Coronary artery (tissue), 2 donors: Measurements from ENCODE around the gene HNRNPH1.
A peak's percentile ranks its signal among the peaks of the same experiment; 100 is the strongest.

Source experiments
- DNase-seq: peaks from one replicate; pipeline ENCODE4 v3.0.0-alpha.2; 2017; ENCODE audit warnings: low spot score
- H3K27ac ChIP-seq, 2 donors: fragments of 200-600 bp; sonication (generic); one replicate each; pipeline ENCODE4 v1.5.1; 2016 to 2019
- H3K4me3 ChIP-seq: fragments of 200-600 bp; sonication (generic); 2 replicates; pipeline ENCODE4 v1.5.1; 2016; ENCODE audit warnings: mild to moderate bottlenecking, moderate library complexity
- TF ChIP-seq, protein P1 (sequence below): fragments of 200-600 bp; sonication (generic); IDR thresholded peaks from one replicate; pipeline ENCODE4 v1.5.1; 2019; ENCODE audit warnings: antibody characterized with exemption

The HNRNPH1 gene

DNA sequence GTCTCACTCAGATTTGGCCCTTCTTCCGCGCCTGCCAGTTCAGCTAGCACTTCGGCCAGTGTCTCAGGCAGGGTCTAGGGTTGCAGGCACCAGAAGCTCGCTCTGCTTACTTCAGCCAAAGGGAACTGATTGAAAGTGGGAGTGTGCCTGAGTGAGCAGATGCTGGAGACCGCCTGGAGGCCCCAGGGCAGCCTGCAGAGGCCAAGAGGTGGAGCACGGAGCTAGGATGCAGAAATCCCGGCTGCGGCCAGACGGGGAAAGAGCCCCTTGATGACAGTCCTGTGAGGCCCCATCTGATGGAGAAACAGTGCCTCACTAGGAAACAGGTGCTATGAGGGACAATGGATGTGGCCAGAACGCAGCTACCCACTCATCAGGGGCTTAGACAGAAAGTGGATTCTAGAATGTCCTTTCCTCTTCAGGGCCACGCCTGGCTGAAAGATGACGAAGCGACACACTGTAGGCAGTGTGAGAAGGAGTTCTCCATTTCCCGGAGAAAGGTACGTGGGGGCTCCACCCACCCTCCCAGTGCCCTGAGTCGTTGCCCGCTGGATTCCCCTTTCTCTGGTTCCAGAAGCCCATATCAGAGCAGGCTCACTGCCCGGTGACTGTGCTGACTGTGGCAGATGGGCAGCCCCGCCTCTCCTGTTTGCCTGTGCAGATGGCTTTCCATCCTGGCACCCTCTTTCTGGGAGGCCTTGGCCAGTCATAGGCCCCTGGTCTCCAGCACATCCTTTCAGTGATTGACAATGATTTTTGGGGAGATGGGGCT lies 16.1 kb downstream of the HNRNPH1 start:
- Histone ChIP-seq H3K27ac (peak overlapping the region in 1 of 2 donors; percentile 44), H3K4me3 (no peak overlapping the region)
- no peak for DNase-seq
- TF ChIP-seq, protein P1, sequence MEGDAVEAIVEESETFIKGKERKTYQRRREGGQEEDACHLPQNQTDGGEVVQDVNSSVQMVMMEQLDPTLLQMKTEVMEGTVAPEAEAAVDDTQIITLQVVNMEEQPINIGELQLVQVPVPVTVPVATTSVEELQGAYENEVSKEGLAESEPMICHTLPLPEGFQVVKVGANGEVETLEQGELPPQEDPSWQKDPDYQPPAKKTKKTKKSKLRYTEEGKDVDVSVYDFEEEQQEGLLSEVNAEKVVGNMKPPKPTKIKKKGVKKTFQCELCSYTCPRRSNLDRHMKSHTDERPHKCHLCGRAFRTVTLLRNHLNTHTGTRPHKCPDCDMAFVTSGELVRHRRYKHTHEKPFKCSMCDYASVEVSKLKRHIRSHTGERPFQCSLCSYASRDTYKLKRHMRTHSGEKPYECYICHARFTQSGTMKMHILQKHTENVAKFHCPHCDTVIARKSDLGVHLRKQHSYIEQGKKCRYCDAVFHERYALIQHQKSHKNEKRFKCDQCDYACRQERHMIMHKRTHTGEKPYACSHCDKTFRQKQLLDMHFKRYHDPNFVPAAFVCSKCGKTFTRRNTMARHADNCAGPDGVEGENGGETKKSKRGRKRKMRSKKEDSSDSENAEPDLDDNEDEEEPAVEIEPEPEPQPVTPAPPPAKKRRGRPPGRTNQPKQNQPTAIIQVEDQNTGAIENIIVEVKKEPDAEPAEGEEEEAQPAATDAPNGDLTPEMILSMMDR = no peak

GRCh38 chr5:179606910-179607159 lies 16.6 kb downstream of the HNRNPH1 start:
- no peak overlapping the region for H3K4me3 ChIP-seq
- H3K27ac ChIP-seq = peak overlapping the region in 1 of 2 donors; percentile 44
- TF ChIP-seq, protein P1 = no peak
- no peak for DNase-seq

GRCh38 chr5:179606071-179606909 lies 17.2 kb downstream of the HNRNPH1 start:
- H3K4me3 ChIP-seq = no peak overlapping the region
- peak overlapping the region in 1 of 2 donors; percentile 13 for H3K27ac ChIP-seq
- TF ChIP-seq, protein P1 = no peak
- DNase-seq = no peak

DNA sequence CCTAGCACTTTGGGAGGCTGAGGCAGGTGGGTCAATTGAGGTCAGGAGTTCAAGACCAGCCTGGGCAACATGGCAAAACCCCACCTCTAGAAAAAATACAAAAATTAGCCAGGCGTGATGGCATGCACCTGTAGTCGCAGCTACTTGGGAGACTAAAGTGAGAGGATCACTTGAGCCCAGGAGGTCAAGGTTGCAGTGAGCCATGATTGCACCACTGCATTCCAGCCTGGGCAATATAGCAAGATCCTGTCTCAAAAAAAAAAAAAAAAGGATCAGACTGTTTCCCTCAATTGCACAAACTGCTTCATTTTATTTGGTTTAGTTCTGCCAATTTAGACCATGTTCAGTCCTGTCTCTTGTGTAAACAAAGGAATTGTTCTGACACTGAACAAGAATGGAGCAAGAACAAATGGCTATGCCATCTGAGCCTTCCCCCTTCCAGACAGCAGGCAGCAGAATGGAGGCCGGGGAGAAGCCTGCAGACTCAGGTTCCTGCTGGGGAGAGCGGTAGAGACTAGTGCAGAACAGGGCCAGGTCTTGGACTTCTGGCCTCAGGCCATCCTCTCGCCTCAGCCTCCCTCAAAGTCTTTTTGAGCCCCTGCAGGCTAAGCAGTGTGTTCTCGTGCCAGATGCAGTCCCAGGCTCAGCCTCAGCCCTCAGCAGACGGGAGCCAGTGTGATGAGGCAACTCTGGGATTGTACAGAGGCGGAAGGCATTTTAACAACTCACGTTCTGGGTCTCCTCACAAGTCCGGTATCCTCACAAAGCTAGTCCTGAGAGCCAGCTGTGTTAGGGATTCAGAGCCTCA lies 18.2 kb downstream of the HNRNPH1 start:
- peak overlapping the region in 1 of 2 donors; percentile 13 for H3K27ac ChIP-seq
- TF ChIP-seq, protein P1 = no peak
- no peak overlapping the region for H3K4me3 ChIP-seq
- DNase-seq = no peak

- no peak for DNase-seq
- TF ChIP-seq, protein P1 = no peak
- no peak overlapping the region for H3K27ac ChIP-seq
- H3K4me3 ChIP-seq = no peak overlapping the region
These were observed 20.2 kb downstream of the HNRNPH1 start for GRCh38 chr5:179603308-179603707.

DNA sequence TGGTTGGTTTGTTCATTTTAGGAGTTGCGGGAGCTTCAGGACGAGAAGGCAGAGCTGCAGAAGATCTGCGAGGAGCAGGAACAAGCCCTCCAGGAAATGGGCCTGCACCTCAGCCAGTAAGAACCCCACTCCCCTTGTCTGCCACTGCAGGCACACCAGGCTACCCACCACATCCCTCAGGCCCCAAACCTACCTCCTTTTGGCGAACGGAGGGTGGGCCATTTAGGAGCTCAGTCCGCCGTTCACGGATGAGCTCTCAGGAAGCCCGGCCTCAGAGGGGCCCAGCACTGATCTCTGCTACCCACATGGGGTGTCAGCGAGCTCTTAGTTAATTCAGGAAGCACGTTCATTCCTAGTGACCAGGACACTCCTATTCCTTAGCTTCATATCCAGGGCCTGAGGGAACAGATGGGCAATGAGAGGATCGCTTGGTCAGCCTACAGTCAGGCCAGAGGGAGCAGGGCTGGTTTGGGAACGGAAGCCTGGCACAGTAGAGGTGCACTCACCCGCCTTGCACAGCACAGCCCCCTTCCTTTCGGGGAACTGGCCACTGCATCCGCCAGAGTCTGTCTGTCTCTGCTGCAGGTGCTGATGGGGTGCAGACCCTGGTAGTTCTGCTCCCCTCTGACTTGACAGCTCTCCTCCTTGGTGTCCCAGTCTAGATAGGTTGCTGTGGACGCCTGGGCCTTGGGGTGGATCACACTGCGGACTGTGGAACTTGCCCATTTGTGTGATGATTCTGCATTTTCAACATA lies 21.4 kb downstream of the HNRNPH1 start:
- Histone ChIP-seq H3K4me3 (no peak overlapping the region), H3K27ac (no peak overlapping the region)
- no peak for DNase-seq
- TF ChIP-seq, protein P1 = no peak
